ENCODE measurements around the gene KRTAP29-1. TPM values are rescaled to one million over a fixed set of nuclear protein-coding genes. Genes with fewer than 3 reads are reported as not detected.

KRTAP29-1 gene
- total RNA-seq, 1 experiment from 2014 or later = 0.16 TPM

Other genes starting within 250 kb of the KRTAP29-1 start
- not detected in 2 replicates for gene KRTAP2-2, start 247.6 kb downstream of the KRTAP29-1 start, total RNA-seq (2014; rRNA removed; shearing (Covaris generic))
- 0.69 and 1.00 TPM in 2 replicates for gene KRTAP2-3, start 242.7 kb downstream of the KRTAP29-1 start, total RNA-seq (2014; rRNA removed; shearing (Covaris generic))
- not detected in 2 replicates for gene KRTAP2-4, start 237.0 kb downstream of the KRTAP29-1 start, total RNA-seq (2014; rRNA removed; shearing (Covaris generic))
- gene KRTAP4-7, start 218.7 kb downstream of the KRTAP29-1 start, total RNA-seq (2014; rRNA removed; shearing (Covaris generic)) = not detected in 2 replicates
- gene KRTAP4-8, start 204.7 kb downstream of the KRTAP29-1 start, total RNA-seq (2014; rRNA removed; shearing (Covaris generic)) = not detected in 2 replicates
- gene KRTAP4-16, start 200.6 kb downstream of the KRTAP29-1 start, total RNA-seq (2014; rRNA removed; shearing (Covaris generic)) = not detected in 2 replicates
- gene KRTAP4-9, start 197.5 kb downstream of the KRTAP29-1 start, total RNA-seq (2014; rRNA removed; shearing (Covaris generic)) = 0.22 TPM in 1 of 2 replicates, not detected in the other
- not detected in 2 replicates for gene KRTAP4-11, start 184.5 kb downstream of the KRTAP29-1 start, total RNA-seq (2014; rRNA removed; shearing (Covaris generic))
- gene KRTAP4-12, start 178.7 kb downstream of the KRTAP29-1 start, total RNA-seq (2014; rRNA removed; shearing (Covaris generic)) = not detected in 2 replicates
- gene KRTAP4-6, start 162.3 kb downstream of the KRTAP29-1 start, total RNA-seq (2014; rRNA removed; shearing (Covaris generic)) = not detected in 2 replicates
- not detected in 2 replicates for gene KRTAP4-5, start 153.0 kb downstream of the KRTAP29-1 start, total RNA-seq (2014; rRNA removed; shearing (Covaris generic))
- not detected in 2 replicates for gene KRTAP4-4, start 142.1 kb downstream of the KRTAP29-1 start, total RNA-seq (2014; rRNA removed; shearing (Covaris generic))
- gene KRTAP4-3, start 134.6 kb downstream of the KRTAP29-1 start, total RNA-seq (2014; rRNA removed; shearing (Covaris generic)) = not detected in 2 replicates
- not detected in 2 replicates for gene KRTAP4-2, start 124.6 kb downstream of the KRTAP29-1 start, total RNA-seq (2014; rRNA removed; shearing (Covaris generic))
- gene KRTAP4-1, start 117.9 kb downstream of the KRTAP29-1 start, total RNA-seq (2014; rRNA removed; shearing (Covaris generic)) = 0.26 TPM in 1 of 2 replicates, not detected in the other
- gene KRTAP9-1, start 113.0 kb downstream of the KRTAP29-1 start, total RNA-seq (2014; rRNA removed; shearing (Covaris generic)) = not detected in 2 replicates
- gene KRTAP9-2, start 76.2 kb downstream of the KRTAP29-1 start, total RNA-seq (2014; rRNA removed; shearing (Covaris generic)) = not detected in 2 replicates
- not detected in 2 replicates for gene KRTAP9-3, start 70.4 kb downstream of the KRTAP29-1 start, total RNA-seq (2014; rRNA removed; shearing (Covaris generic))
- not detected in 2 replicates for gene KRTAP9-8, start 64.9 kb downstream of the KRTAP29-1 start, total RNA-seq (2014; rRNA removed; shearing (Covaris generic))
- gene KRTAP9-4, start 53.2 kb downstream of the KRTAP29-1 start, total RNA-seq (2014; rRNA removed; shearing (Covaris generic)) = not detected in 2 replicates
- gene KRTAP9-9, start 47.5 kb downstream of the KRTAP29-1 start, total RNA-seq (2014; rRNA removed; shearing (Covaris generic)) = not detected in 2 replicates
- not detected in 2 replicates for gene KRTAP9-6, start 37.5 kb downstream of the KRTAP29-1 start, total RNA-seq (2014; rRNA removed; shearing (Covaris generic))
- not detected in 2 replicates for gene KRTAP9-7, start 27.2 kb downstream of the KRTAP29-1 start, total RNA-seq (2014; rRNA removed; shearing (Covaris generic))
- gene KRTAP16-1, start 6.5 kb upstream of the KRTAP29-1 start, total RNA-seq (2014; rRNA removed; shearing (Covaris generic)) = not detected in 2 replicates
- gene KRTAP17-1, start 12.9 kb upstream of the KRTAP29-1 start, total RNA-seq (2014; rRNA removed; shearing (Covaris generic)) = not detected in 2 replicates
- gene KRT33A, start 48.0 kb upstream of the KRTAP29-1 start, total RNA-seq (2014; rRNA removed; shearing (Covaris generic)) = not detected in 2 replicates
- gene KRT33B, start 67.0 kb upstream of the KRTAP29-1 start, total RNA-seq (2014; rRNA removed; shearing (Covaris generic)) = not detected in 2 replicates
- 0.31 and 1.1 TPM in 2 replicates for gene KRT34, start 79.5 kb upstream of the KRTAP29-1 start, total RNA-seq (2014; rRNA removed; shearing (Covaris generic))
- not detected in 2 replicates for gene KRT31, start 94.8 kb upstream of the KRTAP29-1 start, total RNA-seq (2014; rRNA removed; shearing (Covaris generic))
- not detected in 2 replicates for gene KRT37, start 121.7 kb upstream of the KRTAP29-1 start, total RNA-seq (2014; rRNA removed; shearing (Covaris generic))
- not detected in 2 replicates for gene KRT38, start 138.1 kb upstream of the KRTAP29-1 start, total RNA-seq (2014; rRNA removed; shearing (Covaris generic))
- 0.12 TPM in 1 of 2 replicates, not detected in the other for gene KRT32, start 164.5 kb upstream of the KRTAP29-1 start, total RNA-seq (2014; rRNA removed; shearing (Covaris generic))
- not detected in 2 replicates for gene KRT35, start 178.3 kb upstream of the KRTAP29-1 start, total RNA-seq (2014; rRNA removed; shearing (Covaris generic))
- gene KRT36, start 187.1 kb upstream of the KRTAP29-1 start, total RNA-seq (2014; rRNA removed; shearing (Covaris generic)) = 0.05 TPM in 1 of 2 replicates, not detected in the other
- gene KRT13, start 202.8 kb upstream of the KRTAP29-1 start, total RNA-seq (2014; rRNA removed; shearing (Covaris generic)) = 2.7 and 2.8 TPM in 2 replicates
- 29.8 and 31.9 TPM in 2 replicates for gene KRT15, start 216.0 kb upstream of the KRTAP29-1 start, total RNA-seq (2014; rRNA removed; shearing (Covaris generic))
- gene KRT19, start 225.5 kb upstream of the KRTAP29-1 start, total RNA-seq (2014; rRNA removed; shearing (Covaris generic)) = 8.5 and 11.5 TPM in 2 replicates

Measured in A172 (cell line).